ENCODE measurements around the gene RNFT1. TPM values are rescaled to one million over a fixed set of nuclear protein-coding genes. Genes with fewer than 3 reads are reported as not detected.

The RNFT1 gene
- total and polyA plus RNA-seq, 2 donors (not counting 3 experiments of a cell fraction or from before 2014, with no cell fraction given) = 10.7 to 16.2 TPM

DNA sequence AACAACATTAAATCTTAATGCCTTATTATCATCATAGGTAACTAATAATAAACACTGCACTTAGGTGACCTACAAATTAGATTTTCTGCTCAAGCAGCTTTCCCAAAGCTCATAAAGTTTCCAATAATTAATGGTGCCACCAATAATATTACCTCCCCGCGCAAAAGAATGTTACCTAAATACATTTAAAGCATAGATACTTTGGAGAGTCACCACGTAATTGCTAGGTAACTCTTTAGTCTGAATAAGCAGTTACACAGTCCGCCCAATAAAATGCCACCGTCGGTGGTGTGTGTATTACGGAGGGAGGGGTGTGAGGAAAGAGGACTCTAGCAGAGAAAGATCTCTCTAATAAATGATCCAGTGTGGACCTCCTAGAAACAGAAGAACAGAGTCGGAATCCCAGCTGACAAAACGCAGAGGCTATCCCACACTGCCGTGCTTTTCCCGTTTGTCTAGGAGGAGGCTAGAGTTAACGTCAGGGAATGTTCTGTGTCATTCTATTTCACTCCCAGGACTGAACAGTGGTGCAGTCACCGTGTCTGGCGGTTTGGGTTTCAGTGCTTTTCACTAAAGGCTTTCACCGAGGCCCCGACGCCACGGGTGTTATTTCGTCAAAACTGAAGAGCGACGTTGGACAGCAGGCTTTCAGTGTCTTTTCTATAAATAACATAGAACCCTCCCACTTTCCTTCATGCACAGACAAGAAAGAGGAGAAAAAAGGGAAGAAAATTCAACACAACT is 630 bp downstream of the RNFT1 start:
- intact Hi-C loops (cut with micrococcal nuclease) = loop anchor here (10.0 kb wide), 1 partner anchor 71 kb away; no protein-coding TSS in a partner anchor
- POLR2A ChIA-PET = no interaction called here

More for the DNA sequence above, 630 bp downstream of the RNFT1 start:
- Histone ChIP-seq H3K79me2 (ENCODE audit: control insufficient read depth, insufficient read depth, low read length) (no peaks in the 10 kb centered on the region), H2AFZ (ENCODE audit: low read depth, low read length) (peak overlapping the region; percentile 99), H3K27ac (ENCODE audit: insufficient read depth, low read depth, low read length) (peak overlapping the region; percentile 70), H3K9ac (replicated peaks; ENCODE audit: extremely low read depth, insufficient read depth, low read length) (peak overlapping the region; percentile 85), H3K4me1 (ENCODE audit: control insufficient read depth, extremely low read depth, insufficient read depth, low read length) (peaks cover 9% of the 10 kb centered on the region), H3K4me3 (replicated peaks in 1 of 3; ENCODE audit: insufficient read depth in 1 of 3, low read depth in 1 of 3, low read length in 3 of 3) (peak overlapping the region; percentile 79 to 96 (median 88)), H3K9me1 (replicated peaks; ENCODE audit: control insufficient read depth, extremely low read depth, insufficient read depth, low read length) (no peaks in the 10 kb centered on the region), H4K20me1 (replicated peaks; ENCODE audit: control insufficient read depth, extremely low read depth, insufficient read depth, low read length) (no peaks in the 10 kb centered on the region), H3K4me2 (ENCODE audit: insufficient read depth, low read length) (peak overlapping the region; percentile 85), H3K27me3 (ENCODE audit: control insufficient read depth in 2 of 2, insufficient read depth in 2 of 2, low read length in 2 of 2) (no peaks in the 10 kb centered on the region), H3K9me3 (replicated peaks; ENCODE audit: control insufficient read depth, insufficient read depth, low read length) (no peaks in the 10 kb centered on the region), H3K36me3 (ENCODE audit: control insufficient read depth in 2 of 2, extremely low read depth in 1 of 2, insufficient read depth in 2 of 2, low read length in 2 of 2) (no peaks in the 10 kb centered on the region)
- dilution Hi-C loops (cut with MboI; ENCODE audit: extremely low pct_ligation_motif_present, low sequenced_read_pairs) = no loop called here
- TF ChIP-seq GATA2 (IDR thresholded peaks at IDR 0.05; ENCODE audit: insufficient read depth, insufficient read length, low read depth, low read length) (no peak), MYC (IDR thresholded peaks at IDR 0.05; ENCODE audit: low read depth, low read length) (no peak)
- TF ChIP-seq, protein P1, sequence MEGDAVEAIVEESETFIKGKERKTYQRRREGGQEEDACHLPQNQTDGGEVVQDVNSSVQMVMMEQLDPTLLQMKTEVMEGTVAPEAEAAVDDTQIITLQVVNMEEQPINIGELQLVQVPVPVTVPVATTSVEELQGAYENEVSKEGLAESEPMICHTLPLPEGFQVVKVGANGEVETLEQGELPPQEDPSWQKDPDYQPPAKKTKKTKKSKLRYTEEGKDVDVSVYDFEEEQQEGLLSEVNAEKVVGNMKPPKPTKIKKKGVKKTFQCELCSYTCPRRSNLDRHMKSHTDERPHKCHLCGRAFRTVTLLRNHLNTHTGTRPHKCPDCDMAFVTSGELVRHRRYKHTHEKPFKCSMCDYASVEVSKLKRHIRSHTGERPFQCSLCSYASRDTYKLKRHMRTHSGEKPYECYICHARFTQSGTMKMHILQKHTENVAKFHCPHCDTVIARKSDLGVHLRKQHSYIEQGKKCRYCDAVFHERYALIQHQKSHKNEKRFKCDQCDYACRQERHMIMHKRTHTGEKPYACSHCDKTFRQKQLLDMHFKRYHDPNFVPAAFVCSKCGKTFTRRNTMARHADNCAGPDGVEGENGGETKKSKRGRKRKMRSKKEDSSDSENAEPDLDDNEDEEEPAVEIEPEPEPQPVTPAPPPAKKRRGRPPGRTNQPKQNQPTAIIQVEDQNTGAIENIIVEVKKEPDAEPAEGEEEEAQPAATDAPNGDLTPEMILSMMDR (IDR thresholded peaks at IDR 0.05; ENCODE audit: extremely low read depth in 1 of 2, insufficient read depth in 1 of 2, low read depth in 1 of 2, low read length in 2 of 2) = no peak
- TSS peak; percentile 52 for BruUV-seq (replicated peaks)
- FAIRE-seq (peak; percentile 89), DNase-seq (ENCODE audit: low read depth, low spot score) (peak; percentile 68)
- CTCF ChIA-PET = interaction anchor here (1.2 to 2.1 kb wide), 2 partner anchors 50 to 73 kb away, joined by 4 to 13 read pairs; no protein-coding TSS in a partner anchor
